NB4 (cell line): ENCODE measurements around the gene IP6K2.
"Not testable (repeated sequence)": the region's sequence is repeated elsewhere in the genome, so short reads cannot be mapped to it uniquely, and the experiment has no call there.

Experiments
- DNase-seq: peaks from one replicate; pipeline ENCODE4 v3.0.0; 2010; ENCODE audit warnings: low read depth
- H3K4me3 ChIP-seq: one replicate; pipeline ENCODE4 v1.5.1; 2011; ENCODE audit warnings: mild to moderate bottlenecking, low read depth, low read length, moderate library complexity
- CTCF ChIP-seq: IDR thresholded peaks from one replicate; pipeline ENCODE4 v1.5.1; 2012; ENCODE audit warnings: low read depth, low read length
- MAX ChIP-seq: IDR thresholded peaks from 2 replicates; pipeline ENCODE4 v1.6.1; 2011; ENCODE audit warnings: low read depth, low read length
- MYC ChIP-seq: IDR thresholded peaks from 2 replicates; pipeline ENCODE4 v1.6.1; 2011; ENCODE audit warnings: low read depth, low read length
- POLR2A ChIP-seq: IDR thresholded peaks from 2 replicates; pipeline ENCODE4 v1.6.1; 2011; ENCODE audit warnings: mild to moderate bottlenecking; ENCODE audit not compliant: insufficient read length; ENCODE audit errors: extremely low read depth

The IP6K2 gene

GRCh38 chr3:48733752-48734518 lies 16.9 kb upstream of the IP6K2 start:
- H3K4me3 ChIP-seq, DNase-seq: not testable (repeated sequence)

GRCh38 chr3:48727511-48727910 lies 10.5 kb upstream of the IP6K2 start:
- no peak overlapping the region for H3K4me3 ChIP-seq
- no peak for DNase-seq
- no peak for TF ChIP-seq CTCF
- no peak for TF ChIP-seq MYC
- no peak for TF ChIP-seq MAX

- DNase-seq, H3K4me3 ChIP-seq: not testable (repeated sequence)
These were observed 8.3 kb upstream of the IP6K2 start for GRCh38 chr3:48725185-48725855.

- H3K4me3 ChIP-seq, result no peak overlapping the region
- no peak for TF ChIP-seq POLR2A
- DNase-seq, result no peak
These were observed 6.7 kb upstream of the IP6K2 start for GRCh38 chr3:48723725-48724124.

- DNase-seq, result not testable (repeated sequence)
These were observed 6.3 kb upstream of the IP6K2 start for GRCh38 chr3:48723293-48723692.

GRCh38 chr3:48716508-48716981 lies 476 bp downstream of the IP6K2 start:
- peak overlapping the region; percentile 99 for H3K4me3 ChIP-seq
- no peak for TF ChIP-seq MYC
- TF ChIP-seq POLR2A, result no peak
- no peak for TF ChIP-seq MAX
- DNase-seq, result peak; percentile 16

More at GRCh38 chr3:48723293-48723692, 6.3 kb upstream of the IP6K2 start:
- not testable (repeated sequence) for H3K4me3 ChIP-seq

- no peak for DNase-seq
- TF ChIP-seq MYC, result no peak
- no peak for TF ChIP-seq MAX
- TF ChIP-seq CTCF, result no peak
- TF ChIP-seq POLR2A, result no peak
- H3K4me3 ChIP-seq, result peak overlapping the region; percentile 99
These were observed 1.7 kb downstream of the IP6K2 start for GRCh38 chr3:48715174-48715800.

GRCh38 chr3:48711727-48712126 lies 5.3 kb downstream of the IP6K2 start:
- no peak overlapping the region for H3K4me3 ChIP-seq
- TF ChIP-seq MAX (no peak), CTCF (no peak), MYC (no peak), POLR2A (no peak)
- DNase-seq, result peak; percentile 28
